Subcutaneous adipose tissue (tissue), 4 donors: ENCODE measurements around the gene CAMTA1. TPM values are rescaled to one million over a fixed set of nuclear protein-coding genes. Genes with fewer than 3 reads are reported as not detected.

Experiments used
- CTCF ChIP-seq: fragments of 450-650 bp; IDR thresholded peaks from one replicate; pipeline ENCODE4 v1.5.1; 2016; ENCODE audit warnings: low read depth, mild to moderate bottlenecking, control low read depth, antibody characterized with exemption, moderate library complexity
- total RNA-seq, 4 donors: library from RNA; depleted of rRNA; stranded (reverse); fragments of >200 nt; gene quantifications; one replicate each; pipeline ENCODE4 v1.1.0, GENCODE V29; 2016

The CAMTA1 gene
- 10 to 100 TPM; 58.6 to 82.5 (median 78.0) TPM for total RNA-seq

GRCh38 chr1:6785318-6785727 is at the start of gene CAMTA1:
TSS of gene CAMTA1 (plus strand) at chr1:6785454. CDS start at chr1:6785531, 77 bp downstream.
- TF ChIP-seq CTCF, result no peak

- no peak for TF ChIP-seq CTCF
These were observed 46.1 kb upstream of the CAMTA1 start for GRCh38 chr1:6738987-6739676.

GRCh38 chr1:6743189-6744101 is 41.8 kb upstream of the CAMTA1 start:
- TF ChIP-seq CTCF, result no peak

GRCh38 chr1:6745073-6745472 is 40.2 kb upstream of the CAMTA1 start:
- no peak for TF ChIP-seq CTCF

GRCh38 chr1:6747674-6748073 is 37.6 kb upstream of the CAMTA1 start:
- TF ChIP-seq CTCF, result no peak

- TF ChIP-seq CTCF, result no peak
These were observed 34.8 kb upstream of the CAMTA1 start for GRCh38 chr1:6750490-6750889.

GRCh38 chr1:6753320-6754140 is 31.7 kb upstream of the CAMTA1 start:
- no peak for TF ChIP-seq CTCF
